ENCODE results near the gene IFTAP. TPM values are rescaled to one million over a fixed set of nuclear protein-coding genes. Genes with fewer than 3 reads are reported as not detected.

Gene IFTAP
- total RNA-seq, 1 experiment from 2014 or later, result 39.3 TPM

GRCh38 chr11:36583667-36584066 is 10.6 kb upstream of the IFTAP start:
- peaks cover 11% of the 10 kb centered on the region; the same call in 1 of the 2 replicates for H3K27me3 ChIP-seq
- DNase-seq, result no peak
- H3K36me3 ChIP-seq, result no peaks in the 10 kb centered on the region
- no peaks in the 10 kb centered on the region; the same call in 1 of the 2 replicates for H3K9me3 ChIP-seq
- H3K4me3 ChIP-seq, result no peak overlapping the region

- peaks cover 22% of the 10 kb centered on the region for H3K27me3 ChIP-seq
- H3K9me3 ChIP-seq, result no peaks in the 10 kb centered on the region; the same call in 1 of the 2 replicates
- H3K4me3 ChIP-seq, result no peak overlapping the region
- no peaks in the 10 kb centered on the region for H3K36me3 ChIP-seq
- no peak for DNase-seq
These were observed 7.8 kb upstream of the IFTAP start for GRCh38 chr11:36586543-36586942.

- no peaks in the 10 kb centered on the region for H3K9me3 ChIP-seq
- H3K36me3 ChIP-seq, result no peaks in the 10 kb centered on the region
- H3K4me3 ChIP-seq, result no peak overlapping the region
- DNase-seq, result no peak
- H3K27me3 ChIP-seq, result peaks cover 22% of the 10 kb centered on the region
These were observed 6.2 kb upstream of the IFTAP start for GRCh38 chr11:36588099-36588498.

GRCh38 chr11:36590513-36590912 is 3.8 kb upstream of the IFTAP start:
- Histone ChIP-seq H3K9me3 (no peaks in the 10 kb centered on the region), H3K27me3 (peaks cover 19% of the 10 kb centered on the region), H3K4me3 (no peak overlapping the region), H3K36me3 (no peaks in the 10 kb centered on the region)
- no peak for DNase-seq

- H3K9me3 ChIP-seq, result no peaks in the 10 kb centered on the region
- H3K36me3 ChIP-seq, result no peaks in the 10 kb centered on the region
- no peak overlapping the region for H3K4me3 ChIP-seq
- peaks cover 18% of the 10 kb centered on the region for H3K27me3 ChIP-seq
- DNase-seq, result no peak
These were observed 2.9 kb upstream of the IFTAP start for GRCh38 chr11:36591433-36591832.

- no peak overlapping the region for H3K4me3 ChIP-seq
- no peaks in the 10 kb centered on the region for H3K36me3 ChIP-seq
- no peaks in the 10 kb centered on the region for H3K27me3 ChIP-seq
These were observed 2.6 kb downstream of the IFTAP start for GRCh38 chr11:36596880-36597279.

GRCh38 chr11:36598051-36598450 is 3.7 kb downstream of the IFTAP start, which contains the start of gene RAG2:
TSS of gene RAG2 (minus strand) at chr11:36598236. CDS start at chr11:36594168, 4,068 bp downstream.
- Histone ChIP-seq H3K27me3 (no peaks in the 10 kb centered on the region), H3K4me3 (no peak within 1 kb of the TSS), H3K9me3 (no peaks in the 10 kb centered on the region), H3K36me3 (no peaks in the 10 kb centered on the region)
- DNase-seq, result no peak

More at GRCh38 chr11:36596880-36597279, 2.6 kb downstream of the IFTAP start:
- no peak for DNase-seq
- no peaks in the 10 kb centered on the region for H3K9me3 ChIP-seq

- no peaks in the 10 kb centered on the region for H3K9me3 ChIP-seq
- no peaks in the 10 kb centered on the region for H3K27me3 ChIP-seq
- DNase-seq, result no peak
- no peaks in the 10 kb centered on the region for H3K36me3 ChIP-seq
- no peak overlapping the region for H3K4me3 ChIP-seq
These were observed 5.9 kb downstream of the IFTAP start for GRCh38 chr11:36600180-36600579.

- Histone ChIP-seq H3K36me3 (no peaks in the 10 kb centered on the region), H3K4me3 (no peak overlapping the region), H3K9me3 (no peaks in the 10 kb centered on the region), H3K27me3 (no peaks in the 10 kb centered on the region)
- DNase-seq, result no peak
These were observed 6.9 kb downstream of the IFTAP start for GRCh38 chr11:36601155-36601554.

- Histone ChIP-seq H3K4me3 (no peak overlapping the region), H3K36me3 (no peaks in the 10 kb centered on the region), H3K9me3 (no peaks in the 10 kb centered on the region), H3K27me3 (no peaks in the 10 kb centered on the region)
- no peak for DNase-seq
These were observed 7.8 kb downstream of the IFTAP start for GRCh38 chr11:36602135-36602534.

GRCh38 chr11:36605221-36606216 is 11.2 kb downstream of the IFTAP start:
- no peaks in the 10 kb centered on the region for H3K27me3 ChIP-seq
- no peak overlapping the region for H3K4me3 ChIP-seq
- no peak for DNase-seq
- no peaks in the 10 kb centered on the region for H3K9me3 ChIP-seq
- no peaks in the 10 kb centered on the region for H3K36me3 ChIP-seq

- no peaks in the 10 kb centered on the region for H3K36me3 ChIP-seq
- H3K4me3 ChIP-seq, result no peak overlapping the region
- DNase-seq, result no peak
- H3K27me3 ChIP-seq, result no peaks in the 10 kb centered on the region
- H3K9me3 ChIP-seq, result no peaks in the 10 kb centered on the region
These were observed 14.3 kb downstream of the IFTAP start for GRCh38 chr11:36608491-36609199.

GRCh38 chr11:36609383-36609782 is 15.1 kb downstream of the IFTAP start:
- no peak overlapping the region for H3K4me3 ChIP-seq
- H3K9me3 ChIP-seq, result no peaks in the 10 kb centered on the region
- H3K27me3 ChIP-seq, result no peaks in the 10 kb centered on the region
- H3K36me3 ChIP-seq, result no peaks in the 10 kb centered on the region
- DNase-seq, result no peak

GRCh38 chr11:36615826-36616225 is 21.5 kb downstream of the IFTAP start:
- no peak for DNase-seq
- Histone ChIP-seq H3K27me3 (no peaks in the 10 kb centered on the region), H3K36me3 (no peaks in the 10 kb centered on the region), H3K9me3 (no peaks in the 10 kb centered on the region), H3K4me3 (no peak overlapping the region)

- Histone ChIP-seq H3K4me3 (no peak overlapping the region), H3K27me3 (no peaks in the 10 kb centered on the region), H3K36me3 (no peaks in the 10 kb centered on the region), H3K9me3 (no peaks in the 10 kb centered on the region)
- no peak for DNase-seq
These were observed 23.5 kb downstream of the IFTAP start for GRCh38 chr11:36617543-36618362.

- H3K27me3 ChIP-seq, result no peaks in the 10 kb centered on the region
- no peaks in the 10 kb centered on the region for H3K36me3 ChIP-seq
- DNase-seq, result no peak
- H3K9me3 ChIP-seq, result no peaks in the 10 kb centered on the region
- H3K4me3 ChIP-seq, result no peak overlapping the region
These were observed 24.2 kb downstream of the IFTAP start for GRCh38 chr11:36618363-36619047.

Measured in MG63 (cell line).